ENCODE measurements around the gene IRAK3. TPM values are rescaled to one million over a fixed set of nuclear protein-coding genes. Genes with fewer than 3 reads are reported as not detected.
"Not testable (repeated sequence)": the region's sequence is repeated elsewhere in the genome, so short reads cannot be mapped to it uniquely, and the experiment has no call there.

Gene IRAK3
- total RNA-seq, 4 donors from 2014 or later = 7.8 to 18.7 (median 14.8) TPM

DNA sequence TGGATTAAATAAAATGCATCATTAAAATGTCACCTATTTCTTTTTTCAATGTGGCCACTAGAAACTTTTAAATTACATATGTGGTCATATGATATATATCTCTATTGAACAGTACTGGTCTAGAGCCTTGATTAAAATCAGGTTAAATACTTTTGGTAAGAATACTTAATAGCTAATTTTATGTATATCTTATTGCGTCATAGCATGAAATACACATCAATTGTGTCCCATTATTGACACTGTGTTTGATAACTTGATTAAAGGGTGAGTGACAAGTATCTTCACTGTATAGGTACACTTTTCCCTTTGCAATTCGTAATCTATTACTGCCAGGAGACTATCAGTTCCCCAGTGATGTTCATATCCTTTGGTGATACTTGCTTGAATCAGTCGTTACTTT lies 108.9 kb downstream of the IRAK3 start:
- 77 to 90% methylated on average over 3 of the region's 3 CpGs for WGBS, 2 donors (ENCODE audit: low coverage in 1 of 2)
- H3K27ac ChIP-seq = no peak overlapping the region
- peaks cover 0 to 12% (median 0%) of the 10 kb centered on the region in 3 donors for H3K4me1 ChIP-seq
- no peak overlapping the region for H3K4me3 ChIP-seq
- H3K27me3 ChIP-seq = peaks cover 6% of the 10 kb centered on the region
- TF ChIP-seq CTCF (IDR thresholded peaks at IDR 0.05) (no peak), EP300 (IDR thresholded peaks at IDR 0.05) (no peak), POLR2A (IDR thresholded peaks at IDR 0.05) (no peak), POLR2AphosphoS5 (IDR thresholded peaks at IDR 0.05) (no peak)
- no peaks in the 10 kb centered on the region for H3K9me3 ChIP-seq
- no peak for ATAC-seq
- no peaks in the 10 kb centered on the region for H3K36me3 ChIP-seq

- ATAC-seq = peak; percentile 95
- H3K4me1 ChIP-seq = peaks cover 0 to 30% (median 6%) of the 10 kb centered on the region in 3 donors
- no peaks in the 10 kb centered on the region for H3K9me3 ChIP-seq
- 0 to 2% methylated on average over 3 to 9 of the region's 45 CpGs for WGBS, 2 donors (ENCODE audit: low coverage in 1 of 2)
- no peaks in the 10 kb centered on the region for H3K36me3 ChIP-seq
- no peaks in the 10 kb centered on the region for H3K27me3 ChIP-seq
- peak; percentile 90 for TF ChIP-seq POLR2AphosphoS5 (IDR thresholded peaks at IDR 0.05)
- TF ChIP-seq POLR2A (IDR thresholded peaks at IDR 0.05) = no peak
- H3K4me3 ChIP-seq = peak within 1 kb of the TSS; percentile 44 to 67
- H3K27ac ChIP-seq = peak within 1 kb of the TSS in 3 of 4 donors; percentile 79 to 87 (median 81)
These were observed 113.2 kb downstream of the IRAK3 start, which contains the start of gene HELB for GRCh38 chr12:66301944-66302826. TSS of gene HELB (plus strand) at chr12:66302493. CDS start at chr12:66302604, 111 bp downstream.

DNA sequence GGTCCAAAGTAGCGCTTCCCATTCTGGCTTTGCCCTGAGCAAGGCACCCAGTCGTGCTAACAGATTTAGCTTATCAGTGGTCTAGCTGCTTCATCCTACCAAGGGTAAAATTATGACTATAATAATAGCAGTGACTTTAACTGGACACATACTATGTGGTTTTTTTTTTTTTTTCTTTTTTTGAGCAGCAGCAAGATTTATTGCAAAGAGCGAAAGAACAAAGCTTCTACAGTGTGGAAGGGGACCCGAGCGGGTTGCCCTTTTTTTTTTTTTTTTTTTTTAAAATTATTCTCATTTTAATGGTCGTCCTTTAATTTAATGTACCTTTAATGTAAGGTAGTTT lies 113.8 kb downstream of the IRAK3 start:
- ATAC-seq = no peak
- Histone ChIP-seq H3K4me1 (peaks cover 0 to 30% (median 6%) of the 10 kb centered on the region in 3 donors), H3K4me3 (peak overlapping the region; percentile 44 to 67), H3K9me3 (no peaks in the 10 kb centered on the region), H3K36me3 (no peaks in the 10 kb centered on the region), H3K27me3 (no peaks in the 10 kb centered on the region), H3K27ac (peak overlapping the region in 3 of 4 donors; percentile 79 to 87 (median 81))
- WGBS, 2 donors (ENCODE audit: low coverage in 1 of 2) = 0 to 12% methylated on average over 3 to 5 of the region's 6 CpGs
- TF ChIP-seq CTCF (IDR thresholded peaks at IDR 0.05) = no peak

GRCh38 chr12:66303316-66303804 lies 114.3 kb downstream of the IRAK3 start:
- 80 to 82% methylated on average over 2 to 5 of the region's 14 CpGs for WGBS, 2 donors (ENCODE audit: low coverage in 1 of 2)
- H3K27me3 ChIP-seq, H3K36me3 ChIP-seq, H3K9me3 ChIP-seq, ATAC-seq: not testable (repeated sequence)
- Histone ChIP-seq H3K27ac (peak overlapping the region in 2 of 4 donors; percentile 10 to 79), H3K4me3 (peak overlapping the region in 1 of 2 donors; percentile 67), H3K4me1 (peaks cover 0 to 30% (median 6%) of the 10 kb centered on the region in 3 donors)

Other genes starting within 250 kb of the IRAK3 start
- 10 to 100 TPM in 2 of 4 donors, 1 to 10 TPM in 2; 5.0 to 17.5 (median 9.5) TPM for gene LLPH, start 58.5 kb upstream of the IRAK3 start, total RNA-seq
- 100 to 1,000 TPM; 150 to 162 (median 156) TPM for gene TMBIM4, start 19.2 kb upstream of the IRAK3 start, total RNA-seq
- 1 to 10 TPM in 3 of 4 donors, under 1 TPM in 1; 0.78 to 3.0 (median 1.5) TPM for gene HELB, start 113.3 kb downstream of the IRAK3 start, total RNA-seq

All from gastroesophageal sphincter (tissue), 4 donors.